SK-N-SH treated with all-trans-retinoic acid at 6 μM for 48 hours (cell line): ENCODE measurements around the gene EPHB2.

Experiments
- ARNTL ChIP-seq: fragments of 450-650 bp; formaldehyde crosslinking; IDR thresholded peaks from 2 replicates; pipeline ENCODE4 v1.5.0; 2020; ENCODE audit warnings: low read depth, mild to moderate bottlenecking, moderate library complexity, borderline replicate concordance
- BACH2 ChIP-seq: fragments of 250-450 bp; sonication (Bioruptor Pico); IDR thresholded peaks from 2 replicates; pipeline ENCODE4 v1.9.0; 2021; ENCODE audit warnings: mild to moderate bottlenecking, borderline replicate concordance
- CSDC2 ChIP-seq: fragments of 250-450 bp; sonication (Bioruptor Pico); IDR thresholded peaks from 2 replicates; pipeline ENCODE4 v1.5.0; 2020; ENCODE audit warnings: mild to moderate bottlenecking, moderate library complexity
- GLIS3 ChIP-seq: fragments of 250-450 bp; sonication (Bioruptor Pico); IDR thresholded peaks from 2 replicates; pipeline ENCODE4 v1.5.0; 2020; ENCODE audit warnings: mild to moderate bottlenecking, moderate library complexity
- RARB ChIP-seq: fragments of 250-450 bp; sonication (Bioruptor Pico); IDR thresholded peaks from 2 replicates; pipeline ENCODE4 v1.8.0; 2021; ENCODE audit warnings: mild to moderate bottlenecking, moderate library complexity
- TCF4 ChIP-seq: fragments of 250-450 bp; sonication (Bioruptor Pico); IDR thresholded peaks from 2 replicates; pipeline ENCODE4 v1.8.0; 2021; ENCODE audit warnings: mild to moderate bottlenecking, moderate library complexity, borderline replicate concordance
- TOX ChIP-seq: fragments of 250-450 bp; sonication (Bioruptor Pico); IDR thresholded peaks from 2 replicates; pipeline ENCODE4 v1.8.0; 2021; ENCODE audit warnings: mild to moderate bottlenecking, moderate library complexity, borderline replicate concordance
- ZC3H10 ChIP-seq: fragments of 250-450 bp; sonication (Bioruptor Pico); IDR thresholded peaks from 2 replicates; pipeline ENCODE4 v1.5.1; 2021; ENCODE audit warnings: mild to moderate bottlenecking, moderate library complexity
- ZFP30 ChIP-seq: fragments of 450-650 bp; formaldehyde crosslinking; IDR thresholded peaks from 2 replicates; pipeline ENCODE4 v1.5.0; 2022; ENCODE audit warnings: mild to moderate bottlenecking, moderate library complexity
- TF ChIP-seq, protein P1 (sequence below): fragments of 250-450 bp; sonication (Bioruptor Pico); IDR thresholded peaks from 2 replicates; pipeline ENCODE4 v1.8.0; 2020; ENCODE audit warnings: mild to moderate bottlenecking, moderate library complexity, borderline replicate concordance
- TF ChIP-seq, protein P2 (sequence below): fragments of 250-450 bp; sonication (Bioruptor Pico); IDR thresholded peaks from 2 replicates; pipeline ENCODE4 v1.5.1; 2021; ENCODE audit warnings: mild to moderate bottlenecking, moderate library complexity
- TF ChIP-seq, protein P3 (sequence below): fragments of 250-450 bp; sonication (Bioruptor Pico); IDR thresholded peaks from 2 replicates; pipeline ENCODE4 v1.8.0; 2021; ENCODE audit warnings: low read depth, mild to moderate bottlenecking, moderate library complexity, borderline replicate concordance
- TF ChIP-seq, protein P4 (sequence below): fragments of 250-450 bp; sonication (Bioruptor Pico); IDR thresholded peaks from 2 replicates; pipeline ENCODE4 v1.5.1; 2020; ENCODE audit warnings: low read depth, mild to moderate bottlenecking, moderate library complexity

DNA sequence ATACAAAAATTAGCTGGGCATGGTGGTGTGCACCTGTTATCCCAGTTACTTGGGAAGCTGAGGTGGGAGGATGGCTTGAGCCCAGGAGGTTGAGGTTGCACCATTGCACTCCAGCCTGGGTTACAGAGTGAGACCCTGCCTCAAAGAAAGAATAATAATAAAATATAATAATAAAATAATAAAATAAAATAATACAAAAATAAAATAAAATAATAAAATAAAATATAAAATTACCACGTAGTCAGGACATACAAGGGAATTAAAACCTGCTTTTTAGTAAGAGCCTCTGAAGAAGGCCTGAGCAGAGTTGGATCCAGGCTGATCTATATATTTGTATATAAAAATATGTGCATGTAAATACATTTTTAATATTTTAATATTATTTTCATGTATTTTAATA, 41.7 kb downstream of the EPHB2 start:
- TF ChIP-seq, protein P1, sequence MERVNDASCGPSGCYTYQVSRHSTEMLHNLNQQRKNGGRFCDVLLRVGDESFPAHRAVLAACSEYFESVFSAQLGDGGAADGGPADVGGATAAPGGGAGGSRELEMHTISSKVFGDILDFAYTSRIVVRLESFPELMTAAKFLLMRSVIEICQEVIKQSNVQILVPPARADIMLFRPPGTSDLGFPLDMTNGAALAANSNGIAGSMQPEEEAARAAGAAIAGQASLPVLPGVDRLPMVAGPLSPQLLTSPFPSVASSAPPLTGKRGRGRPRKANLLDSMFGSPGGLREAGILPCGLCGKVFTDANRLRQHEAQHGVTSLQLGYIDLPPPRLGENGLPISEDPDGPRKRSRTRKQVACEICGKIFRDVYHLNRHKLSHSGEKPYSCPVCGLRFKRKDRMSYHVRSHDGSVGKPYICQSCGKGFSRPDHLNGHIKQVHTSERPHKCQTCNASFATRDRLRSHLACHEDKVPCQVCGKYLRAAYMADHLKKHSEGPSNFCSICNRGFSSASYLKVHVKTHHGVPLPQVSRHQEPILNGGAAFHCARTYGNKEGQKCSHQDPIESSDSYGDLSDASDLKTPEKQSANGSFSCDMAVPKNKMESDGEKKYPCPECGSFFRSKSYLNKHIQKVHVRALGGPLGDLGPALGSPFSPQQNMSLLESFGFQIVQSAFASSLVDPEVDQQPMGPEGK (CRISPR knock-in tag), result no peak
- TF ChIP-seq CSDC2 (CRISPR knock-in tag) (no peak), ZFP30 (CRISPR knock-in tag) (no peak), TOX (no peak), RARB (CRISPR knock-in tag) (no peak), BACH2 (CRISPR knock-in tag) (no peak), ZC3H10 (no peak), GLIS3 (CRISPR knock-in tag) (no peak), ARNTL (no peak), TCF4 (no peak)
- TF ChIP-seq, protein P2, sequence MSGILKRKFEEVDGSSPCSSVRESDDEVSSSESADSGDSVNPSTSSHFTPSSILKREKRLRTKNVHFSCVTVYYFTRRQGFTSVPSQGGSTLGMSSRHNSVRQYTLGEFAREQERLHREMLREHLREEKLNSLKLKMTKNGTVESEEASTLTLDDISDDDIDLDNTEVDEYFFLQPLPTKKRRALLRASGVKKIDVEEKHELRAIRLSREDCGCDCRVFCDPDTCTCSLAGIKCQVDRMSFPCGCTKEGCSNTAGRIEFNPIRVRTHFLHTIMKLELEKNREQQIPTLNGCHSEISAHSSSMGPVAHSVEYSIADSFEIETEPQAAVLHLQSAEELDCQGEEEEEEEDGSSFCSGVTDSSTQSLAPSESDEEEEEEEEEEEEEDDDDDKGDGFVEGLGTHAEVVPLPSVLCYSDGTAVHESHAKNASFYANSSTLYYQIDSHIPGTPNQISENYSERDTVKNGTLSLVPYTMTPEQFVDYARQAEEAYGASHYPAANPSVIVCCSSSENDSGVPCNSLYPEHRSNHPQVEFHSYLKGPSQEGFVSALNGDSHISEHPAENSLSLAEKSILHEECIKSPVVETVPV, result no peak
- TF ChIP-seq, protein P3, sequence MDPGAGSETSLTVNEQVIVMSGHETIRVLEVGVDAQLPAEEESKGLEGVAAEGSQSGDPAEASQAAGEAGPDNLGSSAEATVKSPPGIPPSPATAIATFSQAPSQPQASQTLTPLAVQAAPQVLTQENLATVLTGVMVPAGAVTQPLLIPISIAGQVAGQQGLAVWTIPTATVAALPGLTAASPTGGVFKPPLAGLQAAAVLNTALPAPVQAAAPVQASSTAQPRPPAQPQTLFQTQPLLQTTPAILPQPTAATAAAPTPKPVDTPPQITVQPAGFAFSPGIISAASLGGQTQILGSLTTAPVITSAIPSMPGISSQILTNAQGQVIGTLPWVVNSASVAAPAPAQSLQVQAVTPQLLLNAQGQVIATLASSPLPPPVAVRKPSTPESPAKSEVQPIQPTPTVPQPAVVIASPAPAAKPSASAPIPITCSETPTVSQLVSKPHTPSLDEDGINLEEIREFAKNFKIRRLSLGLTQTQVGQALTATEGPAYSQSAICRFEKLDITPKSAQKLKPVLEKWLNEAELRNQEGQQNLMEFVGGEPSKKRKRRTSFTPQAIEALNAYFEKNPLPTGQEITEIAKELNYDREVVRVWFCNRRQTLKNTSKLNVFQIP, result no peak
- TF ChIP-seq, protein P4, sequence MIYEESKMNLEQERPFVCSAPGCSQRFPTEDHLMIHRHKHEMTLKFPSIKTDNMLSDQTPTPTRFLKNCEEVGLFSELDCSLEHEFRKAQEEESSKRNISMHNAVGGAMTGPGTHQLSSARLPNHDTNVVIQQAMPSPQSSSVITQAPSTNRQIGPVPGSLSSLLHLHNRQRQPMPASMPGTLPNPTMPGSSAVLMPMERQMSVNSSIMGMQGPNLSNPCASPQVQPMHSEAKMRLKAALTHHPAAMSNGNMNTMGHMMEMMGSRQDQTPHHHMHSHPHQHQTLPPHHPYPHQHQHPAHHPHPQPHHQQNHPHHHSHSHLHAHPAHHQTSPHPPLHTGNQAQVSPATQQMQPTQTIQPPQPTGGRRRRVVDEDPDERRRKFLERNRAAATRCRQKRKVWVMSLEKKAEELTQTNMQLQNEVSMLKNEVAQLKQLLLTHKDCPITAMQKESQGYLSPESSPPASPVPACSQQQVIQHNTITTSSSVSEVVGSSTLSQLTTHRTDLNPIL (CRISPR knock-in tag), result no peak
